ENCODE data around the gene NPAS4. TPM values are rescaled to one million over a fixed set of nuclear protein-coding genes. Genes with fewer than 3 reads are reported as not detected.

The NPAS4 gene
- total RNA-seq, result not detected in 2 replicates

GRCh38 chr11:66420671-66421476 lies at the start of gene NPAS4:
Gene NPAS4, plus strand, starts transcription at chr11:66421035. Its CDS starts 145 bp downstream, at chr11:66421180.

GRCh38 chr11:66371627-66372415 lies 49.0 kb upstream of the NPAS4 start, which contains the start of gene SLC29A2:
Gene SLC29A2, minus strand, starts transcription at chr11:66371760. Its CDS starts 169 bp downstream, at chr11:66371591.

GRCh38 chr11:66438504-66439466 lies 17.9 kb downstream of the NPAS4 start, which contains the start of gene MRPL11:
Gene MRPL11, minus strand, starts transcription at chr11:66438848. Its CDS starts 94 bp downstream, at chr11:66438754.

GRCh38 chr11:66466225-66467033 lies 45.6 kb downstream of the NPAS4 start, which contains the start of gene PELI3:
Gene PELI3, plus strand, starts transcription at chr11:66466905. Its CDS starts 1,224 bp downstream, at chr11:66468129.

Other genes starting within 250 kb of the NPAS4 start
- gene KLC2, start 163.3 kb upstream of the NPAS4 start, total RNA-seq, result 23.2 and 49.8 TPM in 2 replicates
- 61.2 and 88.6 TPM in 2 replicates for gene RAB1B, start 152.4 kb upstream of the NPAS4 start, total RNA-seq
- gene CNIH2, start 142.9 kb upstream of the NPAS4 start, total RNA-seq, result under 0.01 and 0.14 TPM in 2 replicates
- gene YIF1A, start 131.9 kb upstream of the NPAS4 start, total RNA-seq, result 121 and 221 TPM in 2 replicates
- under 0.01 and 0.07 TPM in 2 replicates for gene TMEM151A, start 129.1 kb upstream of the NPAS4 start, total RNA-seq
- gene CD248, start 104.0 kb upstream of the NPAS4 start, total RNA-seq, result 0.68 and 1.2 TPM in 2 replicates
- 19.5 and 32.3 TPM in 2 replicates for gene RIN1, start 84.6 kb upstream of the NPAS4 start, total RNA-seq
- gene BRMS1, start 75.9 kb upstream of the NPAS4 start, total RNA-seq, result 58.2 and 74.8 TPM in 2 replicates
- 8.5 and 13.7 TPM in 2 replicates for gene B4GAT1, start 73.4 kb upstream of the NPAS4 start, total RNA-seq
- 3.1 and 6.0 TPM in 2 replicates for gene SLC29A2, start 49.3 kb upstream of the NPAS4 start, total RNA-seq
- 24.6 and 34.2 TPM in 2 replicates for gene MRPL11, start 17.8 kb downstream of the NPAS4 start, total RNA-seq
- 9.6 and 14.3 TPM in 2 replicates for gene PELI3, start 45.9 kb downstream of the NPAS4 start, total RNA-seq
- gene DPP3, start 59.4 kb downstream of the NPAS4 start, total RNA-seq, result 62.5 and 70.9 TPM in 2 replicates
- gene BBS1, start 89.6 kb downstream of the NPAS4 start, total RNA-seq, result 5.5 and 20.1 TPM in 2 replicates
- 7.2 and 11.7 TPM in 2 replicates for gene ZDHHC24, start 125.0 kb downstream of the NPAS4 start, total RNA-seq
- gene ACTN3, start 125.9 kb downstream of the NPAS4 start, total RNA-seq, result under 0.01 TPM in 1 of 2 replicates, not detected in the other
- gene CTSF, start 147.6 kb downstream of the NPAS4 start, total RNA-seq, result 1.4 and 14.9 TPM in 2 replicates
- under 0.01 and 0.21 TPM in 2 replicates for gene CCDC87, start 172.0 kb downstream of the NPAS4 start, total RNA-seq
- gene CCS, start 172.2 kb downstream of the NPAS4 start, total RNA-seq, result 21.9 and 22.5 TPM in 2 replicates
- 7.9 and 25.5 TPM in 2 replicates for gene RBM14, start 195.6 kb downstream of the NPAS4 start, total RNA-seq
- gene RBM4, start 217.7 kb downstream of the NPAS4 start, total RNA-seq, result 152 and 204 TPM in 2 replicates